ENCODE results near the gene GOLGA6D. TPM values are rescaled to one million over a fixed set of nuclear protein-coding genes. Genes with fewer than 3 reads are reported as not detected.

The GOLGA6D gene
- total RNA-seq, 1 experiment from 2014 or later, result not detected

DNA sequence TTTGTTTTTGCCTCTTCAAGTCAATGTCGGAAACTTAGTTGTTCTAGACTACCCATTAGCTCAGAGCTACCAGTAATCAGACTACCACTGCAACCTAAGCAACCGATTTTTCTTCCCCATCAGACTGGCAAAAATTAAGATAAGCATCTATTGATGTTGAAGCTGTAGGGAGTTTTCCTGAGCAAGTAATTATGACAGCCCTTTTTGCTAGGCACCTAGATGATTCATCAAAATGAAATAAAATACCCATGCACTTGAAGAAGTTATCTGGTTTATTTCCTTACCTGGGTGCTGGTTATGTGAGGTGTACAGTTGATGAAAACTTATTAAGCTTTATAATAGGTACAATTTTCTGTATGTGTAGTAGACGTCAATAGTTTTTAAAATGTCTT is 52.7 kb downstream of the GOLGA6D start:
- H3K27me3 Mint-ChIP-seq (ENCODE audit: insufficient read depth, unreplicated experiment), result no peaks in the 10 kb centered on the region
- peaks cover 9% of the 10 kb centered on the region for H3K4me1 Mint-ChIP-seq (ENCODE audit: insufficient read depth, unreplicated experiment)
- peak overlapping the region; percentile 92 for H3K4me3 Mint-ChIP-seq (ENCODE audit: unreplicated experiment)
- POLR2A ChIA-PET, result interaction anchor here (0.8 to 3.1 kb wide), 9 partner anchors 8 to 434 kb away, joined by 3 to 21 read pairs (median 3); partner anchors contain the start of genes MAN2C1, NEIL1 and PPCDC
- intact Hi-C loops (cut with micrococcal nuclease), result no loop called here
- H3K36me3 Mint-ChIP-seq (ENCODE audit: insufficient read depth, unreplicated experiment), result peaks cover 4% of the 10 kb centered on the region
- peak overlapping the region; percentile 98 for H3K27ac Mint-ChIP-seq (ENCODE audit: low read depth, unreplicated experiment)
- TF ChIP-seq, protein P1, sequence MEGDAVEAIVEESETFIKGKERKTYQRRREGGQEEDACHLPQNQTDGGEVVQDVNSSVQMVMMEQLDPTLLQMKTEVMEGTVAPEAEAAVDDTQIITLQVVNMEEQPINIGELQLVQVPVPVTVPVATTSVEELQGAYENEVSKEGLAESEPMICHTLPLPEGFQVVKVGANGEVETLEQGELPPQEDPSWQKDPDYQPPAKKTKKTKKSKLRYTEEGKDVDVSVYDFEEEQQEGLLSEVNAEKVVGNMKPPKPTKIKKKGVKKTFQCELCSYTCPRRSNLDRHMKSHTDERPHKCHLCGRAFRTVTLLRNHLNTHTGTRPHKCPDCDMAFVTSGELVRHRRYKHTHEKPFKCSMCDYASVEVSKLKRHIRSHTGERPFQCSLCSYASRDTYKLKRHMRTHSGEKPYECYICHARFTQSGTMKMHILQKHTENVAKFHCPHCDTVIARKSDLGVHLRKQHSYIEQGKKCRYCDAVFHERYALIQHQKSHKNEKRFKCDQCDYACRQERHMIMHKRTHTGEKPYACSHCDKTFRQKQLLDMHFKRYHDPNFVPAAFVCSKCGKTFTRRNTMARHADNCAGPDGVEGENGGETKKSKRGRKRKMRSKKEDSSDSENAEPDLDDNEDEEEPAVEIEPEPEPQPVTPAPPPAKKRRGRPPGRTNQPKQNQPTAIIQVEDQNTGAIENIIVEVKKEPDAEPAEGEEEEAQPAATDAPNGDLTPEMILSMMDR (IDR thresholded peaks at IDR 0.05; ENCODE audit: unreplicated experiment), result no peak
- CTCF ChIA-PET, result interaction anchor here (0.7 to 1.2 kb wide), 2 partner anchors 358 to 717 kb away, joined by 3 read pairs; no protein-coding TSS in a partner anchor
- no TSS peak for BruUV-seq (replicated peaks)
- no peaks in the 10 kb centered on the region for H3K9me3 Mint-ChIP-seq (ENCODE audit: unreplicated experiment)
- no peak for DNase-seq (ENCODE audit: unreplicated experiment)

DNA sequence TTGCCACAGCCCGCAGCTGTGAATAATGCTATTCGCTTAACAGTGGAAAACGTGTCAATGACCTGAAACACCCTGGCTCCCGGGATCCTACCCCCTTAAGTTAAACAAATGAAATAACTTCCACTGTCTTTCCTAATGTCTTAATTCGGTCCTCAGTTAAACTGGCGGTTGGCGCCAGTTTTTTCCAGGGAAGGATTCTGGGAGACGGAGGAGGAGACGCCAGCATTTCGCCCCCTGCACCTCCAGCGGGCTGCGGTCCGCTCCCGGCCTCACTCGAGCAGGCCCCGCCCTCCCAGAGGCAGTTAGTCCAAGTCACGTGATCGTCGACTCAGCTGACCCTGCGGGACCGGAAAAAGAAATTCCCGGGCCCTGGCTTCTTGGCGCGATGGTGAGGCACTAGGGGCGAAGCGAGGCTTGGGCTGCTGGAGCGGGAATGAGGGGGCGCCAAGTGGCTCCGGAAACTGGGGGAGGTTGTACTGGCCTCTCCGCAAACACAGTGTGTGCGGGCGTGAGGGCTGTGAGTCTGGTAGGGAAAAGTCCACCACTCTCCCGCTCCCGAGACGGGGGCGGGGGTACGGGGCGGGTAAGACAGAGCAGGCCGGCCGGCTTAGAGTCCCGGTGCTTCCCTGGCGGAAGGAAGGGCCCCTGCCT is 53.2 kb downstream of the GOLGA6D start, which contains the start of gene COMMD4:
TSS of gene COMMD4 (plus strand) at position 359 of the 651 bp plus-strand sequence. CDS start at position 386, 27 bp downstream.
- POLR2A ChIA-PET, result interaction anchor here (0.8 to 3.1 kb wide), 10 partner anchors 8 to 434 kb away, joined by 3 to 21 read pairs (median 3); partner anchors contain the start of genes MAN2C1, NEIL1 and PPCDC
- DNase-seq (ENCODE audit: unreplicated experiment), result peak; percentile 94
- no TSS peak for BruUV-seq (replicated peaks)
- intact Hi-C loops (cut with micrococcal nuclease), result no loop called here
- H3K9me3 Mint-ChIP-seq (ENCODE audit: unreplicated experiment), result no peaks in the 10 kb centered on the region
- H3K27ac Mint-ChIP-seq (ENCODE audit: low read depth, unreplicated experiment), result peak within 1 kb of the TSS; percentile 98
- H3K27me3 Mint-ChIP-seq (ENCODE audit: insufficient read depth, unreplicated experiment), result no peaks in the 10 kb centered on the region
- peak within 1 kb of the TSS; percentile 92 for H3K4me3 Mint-ChIP-seq (ENCODE audit: unreplicated experiment)
- H3K4me1 Mint-ChIP-seq (ENCODE audit: insufficient read depth, unreplicated experiment), result peaks cover 9% of the 10 kb centered on the region
- peaks cover 4% of the 10 kb centered on the region for H3K36me3 Mint-ChIP-seq (ENCODE audit: insufficient read depth, unreplicated experiment)
- CTCF ChIA-PET, result interaction anchor here (0.6 to 1.2 kb wide), 2 partner anchors 259 to 717 kb away, joined by 3 read pairs; no protein-coding TSS in a partner anchor
- TF ChIP-seq, protein P1 (IDR thresholded peaks at IDR 0.05; ENCODE audit: unreplicated experiment), result no peak

DNA sequence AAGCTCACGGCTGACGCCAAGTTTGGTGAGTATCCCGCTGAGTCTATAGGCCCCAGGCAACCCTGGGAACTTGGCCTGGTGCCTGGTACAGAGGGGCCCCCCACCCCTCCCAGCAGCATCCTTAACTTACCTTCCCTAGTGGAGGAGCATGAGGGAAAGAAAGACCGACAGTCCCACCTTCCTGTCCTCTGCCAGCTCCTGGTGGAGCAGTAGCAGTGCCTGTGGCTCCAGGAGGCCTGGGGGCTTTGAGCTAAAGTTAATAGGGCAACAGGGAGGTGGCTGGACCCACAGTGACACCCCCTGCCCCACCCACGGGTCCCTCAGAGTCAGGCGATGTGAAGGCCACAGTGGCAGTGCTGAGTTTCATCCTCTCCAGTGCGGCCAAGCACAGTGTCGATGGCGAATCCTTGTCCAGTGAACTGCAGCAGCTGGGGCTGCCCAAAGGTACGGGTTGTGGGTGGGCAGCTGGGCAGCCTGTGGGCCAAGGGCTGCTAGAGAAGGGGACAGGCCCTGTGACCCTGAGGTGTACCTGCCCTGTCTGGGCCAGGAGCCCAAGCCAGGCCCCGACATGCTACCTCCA is 56.1 kb downstream of the GOLGA6D start:
- H3K4me3 Mint-ChIP-seq (ENCODE audit: unreplicated experiment), result no peak overlapping the region
- H3K27me3 Mint-ChIP-seq (ENCODE audit: insufficient read depth, unreplicated experiment), result no peaks in the 10 kb centered on the region
- TF ChIP-seq, protein P1 (IDR thresholded peaks at IDR 0.05; ENCODE audit: unreplicated experiment), result no peak
- no peaks in the 10 kb centered on the region for H3K9me3 Mint-ChIP-seq (ENCODE audit: unreplicated experiment)
- DNase-seq (ENCODE audit: unreplicated experiment), result no peak
- CTCF ChIA-PET, result no interaction called here
- BruUV-seq (replicated peaks), result no TSS peak
- H3K4me1 Mint-ChIP-seq (ENCODE audit: insufficient read depth, unreplicated experiment), result peaks cover 5% of the 10 kb centered on the region
- intact Hi-C loops (cut with micrococcal nuclease), result no loop called here
- H3K36me3 Mint-ChIP-seq (ENCODE audit: insufficient read depth, unreplicated experiment), result peaks cover 4% of the 10 kb centered on the region
- no peak overlapping the region for H3K27ac Mint-ChIP-seq (ENCODE audit: low read depth, unreplicated experiment)
- POLR2A ChIA-PET, result no interaction called here

DNA sequence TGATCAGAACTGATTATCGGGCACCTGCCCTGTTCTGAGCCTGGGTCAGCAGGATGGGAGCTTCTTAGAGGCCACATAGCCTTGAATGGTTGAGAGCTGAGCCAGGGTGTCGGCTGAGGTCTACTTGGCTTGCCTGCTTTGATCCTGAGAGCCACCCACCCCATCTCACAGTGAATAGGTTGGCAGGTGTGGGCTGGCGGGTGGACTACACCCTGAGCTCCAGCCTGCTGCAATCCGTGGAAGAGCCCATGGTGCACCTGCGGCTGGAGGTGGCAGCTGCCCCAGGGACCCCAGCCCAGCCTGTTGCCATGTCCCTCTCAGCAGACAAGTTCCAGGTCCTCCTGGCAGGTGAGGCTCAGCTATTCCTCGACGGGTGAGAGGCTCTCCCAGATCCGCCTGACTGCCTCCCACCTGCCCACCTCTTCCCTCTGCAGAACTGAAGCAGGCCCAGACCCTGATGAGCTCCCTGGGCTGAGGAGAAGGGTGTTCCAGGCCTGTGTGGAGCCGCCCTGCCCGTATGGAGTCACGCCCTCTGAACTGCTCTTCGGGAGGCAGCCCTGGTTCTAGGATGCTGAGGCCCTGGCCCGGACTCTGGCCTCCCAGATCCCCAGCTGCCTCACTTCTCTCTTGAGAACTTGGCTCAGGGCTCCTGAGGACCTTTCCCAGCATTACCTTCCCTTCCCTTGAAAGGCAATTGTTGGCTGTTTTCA is 57.1 kb downstream of the GOLGA6D start:
- H3K27ac Mint-ChIP-seq (ENCODE audit: low read depth, unreplicated experiment), result no peak overlapping the region
- TSS peak; percentile 24 for BruUV-seq (replicated peaks)
- intact Hi-C loops (cut with micrococcal nuclease), result no loop called here
- ChIA-PET POLR2A (no interaction called here), CTCF (interaction anchor here (0.6 kb wide), 1 partner anchor 1810 kb away, joined by 4 read pairs; no protein-coding TSS in a partner anchor)
- TF ChIP-seq, protein P1 (IDR thresholded peaks at IDR 0.05; ENCODE audit: unreplicated experiment), result no peak
- H3K27me3 Mint-ChIP-seq (ENCODE audit: insufficient read depth, unreplicated experiment), result no peaks in the 10 kb centered on the region
- DNase-seq (ENCODE audit: unreplicated experiment), result no peak
- H3K36me3 Mint-ChIP-seq (ENCODE audit: insufficient read depth, unreplicated experiment), result peaks cover 4% of the 10 kb centered on the region
- no peaks in the 10 kb centered on the region for H3K9me3 Mint-ChIP-seq (ENCODE audit: unreplicated experiment)
- peaks cover 5% of the 10 kb centered on the region for H3K4me1 Mint-ChIP-seq (ENCODE audit: insufficient read depth, unreplicated experiment)
- H3K4me3 Mint-ChIP-seq (ENCODE audit: unreplicated experiment), result no peak overlapping the region
